HCT116 (cell line): Measurements from ENCODE around the gene CEP170B. TPM values are rescaled to one million over a fixed set of nuclear protein-coding genes. Genes with fewer than 3 reads are reported as not detected.

Source experiments
- ATAC-seq: fragments of 200-7000 bp; cut with Tn5 transposase; 2 replicates; pipeline ENCODE4 v1.9.1; 2020; ENCODE audit warnings: mild to moderate bottlenecking, moderate library complexity
- BruUV-seq: library from RNA; stranded (reverse); fragments of 400-500 nt; replicated peaks from 2 replicates; lab custom pipeline; 2021; lab: Mats Ljungman, UMichigan
- CTCF ChIA-PET: fragments of 300-600 bp; sonication (Branson Sonifier 250); formaldehyde crosslinking; loops from one replicate; lab custom pipeline; 2021; ENCODE audit warnings: antibody characterized with exemption; lab: Charles Lee
- POLR2A ChIA-PET: fragments of 300-600, 350-600 bp; sonication (Branson Sonifier 250); formaldehyde crosslinking; loops from one replicate; lab custom pipeline; 2021; ENCODE audit warnings: antibody characterized with exemption; lab: Charles Lee
- RAD21 ChIA-PET, 2 experiments: fragments of 300-600 bp; sonication (Branson Sonifier 250); formaldehyde crosslinking; loops; one replicate each; lab custom pipeline; 2023; ENCODE audit warnings: low total read pairs in 2 of 2; ENCODE audit not compliant: uncharacterized antibody in 2 of 2, unreplicated experiment in 2 of 2, low non-redundant PET in 1 of 2; lab: Charles Lee
- DNase-seq: peaks from one replicate; pipeline ENCODE4 v3.0.0-alpha.2; 2010; ENCODE audit warnings: low read depth, low spot score
- H2AFZ ChIP-seq: fragments of 200-600 bp; shearing (Covaris generic), sonication (generic); 2 replicates; pipeline ENCODE4 v1.6.1; 2017; ENCODE audit warnings: low read depth, mixed run types, mixed read lengths, antibody characterized with exemption, low read length; ENCODE audit not compliant: poor library complexity, severe bottlenecking
- H3K27ac ChIP-seq: 2 replicates; pipeline ENCODE4 v1.5.1; 2012; ENCODE audit warnings: low read depth, low read length
- H3K27me3 ChIP-seq: fragments of 200-600 bp; sonication (generic); 2 replicates; pipeline ENCODE4 v1.6.1; 2016; ENCODE audit warnings: mixed run types, low read length, mixed read lengths; ENCODE audit not compliant: insufficient read depth
- H3K36me3 ChIP-seq, 2 experiments: fragments of 200-500 bp in 1 of 2; fragments of 200-600 bp in 1 of 2; sonication (Bioruptor generic) in 1 of 2; sonication (generic) in 1 of 2; 2 replicates each; pipeline versions ENCODE4 v1.5.1 to v1.6.1; 2014 to 2016; ENCODE audit warnings: low read length in 2 of 2, inconsistent platforms in 1 of 2, mixed read lengths in 1 of 2, mixed run types in 1 of 2; ENCODE audit not compliant: insufficient read depth in 2 of 2, control insufficient read depth in 1 of 2
- H3K4me1 ChIP-seq, 2 experiments: fragments of 200-600 bp in 1 of 2; sonication (generic) in 1 of 2; 2 replicates each; pipeline versions ENCODE4 v1.5.1 to v1.6.1; 2012 to 2017; ENCODE audit warnings: low read length in 2 of 2, inconsistent platforms in 1 of 2, mild to moderate bottlenecking in 1 of 2, mixed read lengths in 1 of 2, mixed run types in 1 of 2, moderate library complexity in 1 of 2; ENCODE audit not compliant: insufficient read depth in 2 of 2, control insufficient read depth in 1 of 2
- H3K4me2 ChIP-seq: fragments of 200-600 bp; sonication (generic); 2 replicates; pipeline ENCODE4 v1.6.1; 2017; ENCODE audit warnings: mixed run types, low read length, mixed read lengths
- H3K4me3 ChIP-seq, 2 experiments: fragments of 200-600 bp in 1 of 2; sonication (generic) in 1 of 2; replicated peaks in 1 of 2; 2 replicates each; pipeline ENCODE4 v1.5.1; 2011 to 2016; ENCODE audit warnings: low read length in 2 of 2, control low read depth in 1 of 2, low read depth in 1 of 2, mild to moderate bottlenecking in 1 of 2, mixed read lengths in 1 of 2, mixed run types in 1 of 2
- H3K79me2 ChIP-seq: fragments of 200-600 bp; sonication (generic); 2 replicates; pipeline ENCODE4 v1.6.1; 2017; ENCODE audit warnings: mild to moderate bottlenecking, mixed run types, low read length, moderate library complexity, mixed read lengths; ENCODE audit not compliant: insufficient read depth
- H3K9ac ChIP-seq: fragments of 200-600 bp; sonication (generic); 2 replicates; pipeline ENCODE4 v1.6.1; 2016; ENCODE audit warnings: low read length, mixed read lengths
- H3K9me2 ChIP-seq: fragments of 200-600 bp; sonication (generic), shearing (Covaris generic); 2 replicates; pipeline ENCODE4 v1.6.1; 2017; ENCODE audit warnings: mixed run types, mild to moderate bottlenecking, moderate library complexity; ENCODE audit not compliant: insufficient read depth
- H3K9me3 ChIP-seq, 2 experiments: fragments of 200-500 bp in 1 of 2; fragments of 200-600 bp in 1 of 2; sonication (Bioruptor generic) in 1 of 2; sonication (generic) in 1 of 2; 2 replicates each; pipeline ENCODE4 v1.6.1; 2014 to 2017; ENCODE audit warnings: low read length in 2 of 2, mixed read lengths in 2 of 2, inconsistent platforms in 1 of 2, low read depth in 1 of 2, mild to moderate bottlenecking in 1 of 2, mixed run types in 1 of 2, moderate library complexity in 1 of 2; ENCODE audit not compliant: control insufficient read depth in 1 of 2, insufficient read depth in 1 of 2
- H4K20me1 ChIP-seq: fragments of 200-600 bp; sonication (generic), shearing (Covaris generic); 2 replicates; pipeline ENCODE4 v1.6.1; 2017; ENCODE audit warnings: mixed run types, mild to moderate bottlenecking, moderate library complexity; ENCODE audit not compliant: insufficient read depth
- ATF3 ChIP-seq: IDR thresholded peaks from 2 replicates; pipeline ENCODE4 v1.6.1; 2012
- CBX3 ChIP-seq: IDR thresholded peaks from 2 replicates; pipeline ENCODE4 v1.6.1; 2012; ENCODE audit warnings: low read depth
- CEBPB ChIP-seq: IDR thresholded peaks from 2 replicates; pipeline ENCODE4 v1.6.1; 2012; ENCODE audit warnings: low read depth
- CTCF ChIP-seq, 3 experiments: fragments of 200-600 bp in 1 of 3; sonication (generic) in 1 of 3; IDR thresholded peaks in 2 of 3; conservative IDR thresholded peaks in 1 of 3; 2 replicates each; pipeline ENCODE4 v1.5.1; 2012 to 2017; ENCODE audit warnings: low read depth in 2 of 3, low read length in 2 of 3, antibody characterized with exemption in 1 of 3, borderline replicate concordance in 1 of 3, control low read depth in 1 of 3, mild to moderate bottlenecking in 1 of 3, mixed read lengths in 1 of 3, mixed run types in 1 of 3, moderate library complexity in 1 of 3; ENCODE audit not compliant: insufficient read depth in 1 of 3
- EZH2 ChIP-seq: fragments of 200-600 bp; sonication (generic); IDR thresholded peaks from 2 replicates; pipeline ENCODE4 v1.6.1; 2017; ENCODE audit warnings: antibody characterized with exemption, mixed run types
- FOSL1 ChIP-seq: IDR thresholded peaks from 2 replicates; pipeline ENCODE4 v1.6.1; 2012; ENCODE audit warnings: low read depth
- POLR2A ChIP-seq: IDR thresholded peaks from 2 replicates; pipeline ENCODE4 v1.7.0; 2011; ENCODE audit warnings: borderline replicate concordance; ENCODE audit not compliant: insufficient read depth, insufficient read length; ENCODE audit errors: extremely low read depth
- REST ChIP-seq: IDR thresholded peaks from 2 replicates; pipeline ENCODE4 v1.6.1; 2012; ENCODE audit warnings: low read depth
- SP1 ChIP-seq: IDR thresholded peaks from 2 replicates; pipeline ENCODE4 v1.6.1; 2012; ENCODE audit warnings: low read depth
- ZBTB33 ChIP-seq: IDR thresholded peaks from 2 replicates; pipeline ENCODE4 v1.6.1; 2011; ENCODE audit warnings: mild to moderate bottlenecking, low read length, moderate library complexity; ENCODE audit not compliant: insufficient replicate concordance; ENCODE audit errors: extremely low read depth
- ZFX ChIP-seq: fragments of 450-650 bp; IDR thresholded peaks from 2 replicates; pipeline ENCODE4 v1.6.1; 2017
- ZNF274 ChIP-seq: fragments of 200-500 bp; sonication (Bioruptor generic); IDR thresholded peaks from 2 replicates; pipeline ENCODE4 v1.6.1; 2014; ENCODE audit warnings: mild to moderate bottlenecking, low read depth, low read length, inconsistent platforms
- intact Hi-C: fragments of 100-400 bp; cut with micrococcal nuclease; formaldehyde crosslinking; loops from 2 replicates; pipeline ENCODE4 v1.10.0; 2022
- total RNA-seq: library from RNA; stranded (reverse); gene quantifications from one replicate; pipeline ENCODE4 v1.2.1, GENCODE V29; 2021; ENCODE audit not compliant: unreplicated experiment

Gene CEP170B
- total RNA-seq, 1 experiment from 2014 or later, result 45.9 TPM

GRCh38 chr14:104818714-104819161, 46.3 kb upstream of the CEP170B start:
- no peak overlapping the region for H2AFZ ChIP-seq
- H3K27me3 ChIP-seq, result no peaks in the 10 kb centered on the region
- no peaks in the 10 kb centered on the region for H3K36me3 ChIP-seq
- CTCF ChIA-PET, result no interaction called here
- peaks cover 14 to 33% of the 10 kb centered on the region in 2 experiments; a peak in 3 of 4 replicates for H3K4me1 ChIP-seq
- no peaks in the 10 kb centered on the region for H4K20me1 ChIP-seq
- no TSS peak for BruUV-seq
- ATAC-seq (no peak), DNase-seq (no peak)
- H3K9me2 ChIP-seq, result no peaks in the 10 kb centered on the region
- TF ChIP-seq ATF3 (no peak), FOSL1 (no peak), POLR2A (no peak), EZH2 (no peak), ZNF274 (no peak), ZFX (no peak), REST (no peak), ZBTB33 (no peak), CTCF (IDR thresholded peaks at IDR 0.05 in 2 of 3, conservative IDR thresholded peaks at IDR 0.05 in 1 of 3; ENCODE audit: borderline replicate concordance in 1 of 3, insufficient read depth in 1 of 3, low read depth in 2 of 3, low read length in 2 of 3) (no peak), CEBPB (no peak), CBX3 (no peak), SP1 (no peak)
- POLR2A ChIA-PET, result no interaction called here
- no peak overlapping the region for H3K9ac ChIP-seq
- H3K4me3 ChIP-seq, result no peak overlapping the region
- H3K9me3 ChIP-seq, result no peaks in the 10 kb centered on the region
- H3K79me2 ChIP-seq, result peaks cover 16% of the 10 kb centered on the region
- RAD21 ChIA-PET, result no interaction called here
- H3K4me2 ChIP-seq, result no peak overlapping the region
- no peak overlapping the region for H3K27ac ChIP-seq
- intact Hi-C loops, result no loop called here
